GM12891 (cell line): ENCODE data around the gene ADAM21.
"Not testable (repeated sequence)": the region's sequence is repeated elsewhere in the genome, so short reads cannot be mapped to it uniquely, and the experiment has no call there.

Experiments used
- POLR2A ChIP-seq: IDR thresholded peaks from 2 replicates; pipeline ENCODE4 v1.6.1; 2011; ENCODE audit warnings: low read depth, low read length, control low read depth
- POLR2AphosphoS5 ChIP-seq: IDR thresholded peaks from 2 replicates; pipeline ENCODE4 v1.6.1; 2011; ENCODE audit warnings: low read depth, low read length, control low read depth

DNA sequence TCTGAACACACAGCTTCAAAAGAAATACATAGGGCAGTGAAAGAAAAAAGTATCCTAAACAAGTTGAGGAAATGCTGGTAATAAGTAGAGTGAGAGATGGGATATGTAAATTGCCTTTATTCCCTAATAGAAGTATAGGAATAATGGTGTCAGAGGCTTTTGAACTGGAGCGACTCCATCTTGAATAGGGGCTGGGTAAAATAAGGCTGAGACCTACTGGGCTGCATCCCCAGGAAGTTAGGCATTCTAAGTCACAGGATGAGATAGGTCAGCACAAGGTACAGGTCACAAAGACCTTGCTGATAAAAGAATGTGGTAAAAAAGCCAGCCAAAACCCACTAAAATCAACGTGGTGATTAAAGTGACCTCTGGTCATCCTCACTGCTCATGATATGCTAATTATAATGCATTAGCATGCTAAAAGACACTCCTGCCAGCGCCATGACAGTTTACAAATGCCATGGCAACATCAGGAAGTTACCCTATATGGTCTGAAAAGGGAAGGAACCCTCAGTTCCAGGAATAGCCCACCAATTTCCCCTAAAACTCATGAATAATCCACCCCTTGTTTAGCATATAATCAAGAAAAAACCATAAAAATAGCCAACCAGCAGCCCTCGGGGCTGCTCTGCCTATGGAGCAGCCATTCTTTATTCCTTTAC is 32.6 kb upstream of the ADAM21 start:
- TF ChIP-seq POLR2A, POLR2AphosphoS5: not testable (repeated sequence)
